Immature natural killer cell (primary cell): ENCODE measurements around the gene SEMA5A. TPM values are rescaled to one million over a fixed set of nuclear protein-coding genes. Genes with fewer than 3 reads are reported as not detected.
"Not testable (repeated sequence)": the region's sequence is repeated elsewhere in the genome, so short reads cannot be mapped to it uniquely, and the experiment has no call there.

Experiments used
- DNase-seq, 3 donors: peaks; one replicate each; pipeline ENCODE4 v3.0.0; 2022; ENCODE audit warnings: mixed read lengths in 1 of 3
- H3K27ac Mint-ChIP-seq, 6 donors: one replicate each; pipeline ENCODE4 v1.8.0; 2020; ENCODE audit warnings: mixed read lengths in 6 of 6, mild to moderate bottlenecking in 5 of 6, inconsistent platforms in 4 of 6, moderate library complexity in 3 of 6
- H3K27me3 Mint-ChIP-seq, 3 donors: one replicate each; pipeline ENCODE4 v1.8.0; 2020 to 2021; ENCODE audit warnings: low read depth in 3 of 3, mild to moderate bottlenecking in 3 of 3, mixed read lengths in 3 of 3, moderate library complexity in 3 of 3, inconsistent platforms in 1 of 3
- H3K36me3 Mint-ChIP-seq, 3 donors: one replicate each; pipeline ENCODE4 v1.8.0; 2020; ENCODE audit warnings: mixed read lengths in 3 of 3, inconsistent platforms in 2 of 3, mild to moderate bottlenecking in 2 of 3
- H3K4me1 Mint-ChIP-seq, 2 donors: one replicate each; pipeline ENCODE4 v1.8.0; 2020; ENCODE audit warnings: inconsistent platforms in 2 of 2, mild to moderate bottlenecking in 2 of 2, mixed read lengths in 2 of 2, moderate library complexity in 1 of 2
- H3K4me3 Mint-ChIP-seq, 5 donors: one replicate each; pipeline ENCODE4 v1.8.0; 2020; ENCODE audit warnings: mild to moderate bottlenecking in 5 of 5, mixed read lengths in 5 of 5, inconsistent platforms in 3 of 5, moderate library complexity in 3 of 5
- H3K9me3 Mint-ChIP-seq, 6 donors: one replicate each; pipeline ENCODE4 v1.8.0; 2020; ENCODE audit warnings: mild to moderate bottlenecking in 6 of 6, mixed read lengths in 6 of 6, inconsistent platforms in 4 of 6, moderate library complexity in 3 of 6
- polyA plus RNA-seq, 3 donors: library from polyadenylated mRNA; unstranded; fragments of 300-500 nt; fragmentation: Illumina TruSeq; gene quantifications; one replicate each; pipeline ENCODE4 v1.2.3, GENCODE V29; 2021

SEMA5A gene
- polyA plus RNA-seq, 3 donors from 2014 or later = 0.02 TPM; not detected in 2

DNA sequence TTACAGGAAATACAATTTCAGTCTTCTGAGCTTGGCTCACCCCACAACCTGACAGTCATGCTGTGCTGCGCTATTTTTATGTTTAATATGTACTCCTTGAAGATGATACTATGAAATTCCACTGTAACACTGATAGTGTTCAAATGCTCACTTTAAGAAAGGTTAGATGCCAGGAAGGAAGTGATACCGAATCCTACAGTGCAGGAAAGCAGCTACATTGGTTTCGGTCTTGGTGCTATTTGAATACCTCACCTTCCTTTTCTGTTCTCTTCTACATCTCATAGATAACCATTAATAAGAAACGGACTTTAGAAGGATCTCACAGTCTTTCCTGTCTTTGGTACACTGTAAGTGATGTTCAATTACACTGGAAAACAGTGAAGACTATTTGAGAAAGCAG lies 117.6 kb downstream of the SEMA5A start:
- Mint-ChIP-seq H3K4me1 (no peaks in the 10 kb centered on the region), H3K4me3 (no peak overlapping the region), H3K27me3 (peaks cover 0 to 2% (median 0%) of the 10 kb centered on the region in 3 donors), H3K36me3 (no peaks in the 10 kb centered on the region), H3K9me3 (peaks cover 0 to 7% (median 3%) of the 10 kb centered on the region in 6 donors), H3K27ac (no peak overlapping the region)
- no peak for DNase-seq

GRCh38 chr5:9425710-9426109 lies 120.2 kb downstream of the SEMA5A start:
- H3K27ac Mint-ChIP-seq = no peak overlapping the region
- H3K4me3 Mint-ChIP-seq = no peak overlapping the region
- DNase-seq = no peak
- no peaks in the 10 kb centered on the region for H3K4me1 Mint-ChIP-seq
- peaks cover 0 to 2% (median 0%) of the 10 kb centered on the region in 3 donors for H3K27me3 Mint-ChIP-seq
- no peaks in the 10 kb centered on the region for H3K36me3 Mint-ChIP-seq
- H3K9me3 Mint-ChIP-seq = peaks cover 0 to 9% (median 4%) of the 10 kb centered on the region in 6 donors

GRCh38 chr5:9423571-9423970 lies 122.3 kb downstream of the SEMA5A start:
- Mint-ChIP-seq H3K4me1 (no peaks in the 10 kb centered on the region), H3K4me3 (no peak overlapping the region), H3K27ac (no peak overlapping the region), H3K9me3 (peaks cover 7 to 19% (median 11%) of the 10 kb centered on the region in 6 donors), H3K36me3 (no peaks in the 10 kb centered on the region), H3K27me3 (peaks cover 0 to 2% (median 0%) of the 10 kb centered on the region in 3 donors)
- DNase-seq = no peak

- Mint-ChIP-seq H3K27ac (no peak overlapping the region), H3K4me3 (no peak overlapping the region), H3K4me1 (no peaks in the 10 kb centered on the region), H3K9me3 (peaks cover 10 to 21% (median 16%) of the 10 kb centered on the region in 6 donors), H3K27me3 (peaks cover 0 to 2% (median 0%) of the 10 kb centered on the region in 3 donors), H3K36me3 (no peaks in the 10 kb centered on the region)
- no peak for DNase-seq
Measured at GRCh38 chr5:9421884-9422283, 124.0 kb downstream of the SEMA5A start.

- Mint-ChIP-seq H3K36me3 (no peaks in the 10 kb centered on the region), H3K9me3 (peaks cover 10 to 21% (median 14%) of the 10 kb centered on the region in 6 donors), H3K27ac (no peak overlapping the region), H3K27me3 (peaks cover 0 to 2% (median 0%) of the 10 kb centered on the region in 3 donors), H3K4me3 (no peak overlapping the region), H3K4me1 (no peaks in the 10 kb centered on the region)
- no peak for DNase-seq
Measured at GRCh38 chr5:9419794-9420193, 126.1 kb downstream of the SEMA5A start.

GRCh38 chr5:9415566-9415965 lies 130.3 kb downstream of the SEMA5A start:
- Mint-ChIP-seq H3K9me3 (peaks cover 7 to 30% (median 11%) of the 10 kb centered on the region in 6 donors), H3K27me3 (peaks cover 0 to 2% (median 0%) of the 10 kb centered on the region in 3 donors), H3K4me3 (no peak overlapping the region), H3K4me1 (no peaks in the 10 kb centered on the region), H3K36me3 (no peaks in the 10 kb centered on the region), H3K27ac (no peak overlapping the region)
- no peak for DNase-seq

GRCh38 chr5:9415091-9415490 lies 130.8 kb downstream of the SEMA5A start:
- Mint-ChIP-seq H3K36me3 (no peaks in the 10 kb centered on the region), H3K9me3 (peaks cover 7 to 30% (median 12%) of the 10 kb centered on the region in 6 donors), H3K4me3 (no peak overlapping the region), H3K4me1 (no peaks in the 10 kb centered on the region), H3K27me3 (peaks cover 0 to 2% (median 0%) of the 10 kb centered on the region in 3 donors), H3K27ac (no peak overlapping the region)
- DNase-seq = no peak

DNA sequence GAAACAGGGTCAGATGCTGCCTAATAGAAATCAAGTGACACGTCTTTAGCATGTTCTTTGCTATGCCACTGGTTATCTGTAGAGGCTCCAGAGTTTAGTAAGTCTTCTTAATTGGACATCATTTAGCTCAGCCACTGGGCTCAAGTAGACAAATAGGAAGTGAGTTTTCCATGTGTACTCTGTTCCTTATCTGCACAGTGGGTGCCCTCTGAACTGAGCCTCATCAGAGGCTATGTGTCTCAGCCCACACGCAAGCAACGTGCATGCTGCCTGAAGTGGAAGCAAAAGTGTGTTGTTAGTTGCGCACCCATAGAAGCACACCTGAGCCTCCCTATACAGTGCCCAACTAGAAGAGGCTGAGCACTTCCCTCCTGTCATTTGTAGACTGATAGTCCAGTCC lies 134.7 kb downstream of the SEMA5A start:
- Mint-ChIP-seq H3K4me3 (no peak overlapping the region), H3K4me1 (no peaks in the 10 kb centered on the region), H3K27me3 (no peaks in the 10 kb centered on the region), H3K36me3 (no peaks in the 10 kb centered on the region), H3K9me3 (peaks cover 0 to 16% (median 7%) of the 10 kb centered on the region in 6 donors), H3K27ac (no peak overlapping the region)
- no peak for DNase-seq

GRCh38 chr5:9409413-9409960 lies 136.4 kb downstream of the SEMA5A start:
- DNase-seq = no peak
- no peak overlapping the region for H3K4me3 Mint-ChIP-seq
- no peaks in the 10 kb centered on the region for H3K36me3 Mint-ChIP-seq
- H3K27me3 Mint-ChIP-seq = peaks cover 0 to 4% (median 0%) of the 10 kb centered on the region in 3 donors
- no peaks in the 10 kb centered on the region for H3K4me1 Mint-ChIP-seq
- no peak overlapping the region for H3K27ac Mint-ChIP-seq
- peaks cover 0 to 20% (median 9%) of the 10 kb centered on the region in 6 donors for H3K9me3 Mint-ChIP-seq

DNA sequence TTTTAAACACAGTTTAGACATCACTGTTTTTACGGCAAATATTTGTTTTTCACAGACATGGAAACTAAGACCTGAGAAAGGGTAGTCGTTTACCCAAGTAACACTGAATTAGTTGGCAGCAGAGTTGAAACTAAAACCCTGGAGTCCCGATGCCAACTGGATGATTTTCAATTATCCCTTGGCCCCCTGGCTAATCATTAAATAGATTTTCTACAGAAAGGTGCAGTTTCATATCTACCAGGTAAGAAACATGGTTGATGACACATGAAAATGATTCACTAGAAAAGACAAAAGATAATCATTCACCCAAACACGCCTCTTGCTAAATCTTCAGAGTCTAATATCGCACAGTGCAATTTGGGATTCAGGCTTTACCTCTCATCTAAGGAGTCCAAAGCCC lies 136.9 kb downstream of the SEMA5A start:
- no peaks in the 10 kb centered on the region for H3K36me3 Mint-ChIP-seq
- peaks cover 0 to 4% (median 0%) of the 10 kb centered on the region in 3 donors for H3K27me3 Mint-ChIP-seq
- no peak for DNase-seq
- H3K27ac Mint-ChIP-seq = no peak overlapping the region
- H3K4me1 Mint-ChIP-seq = no peaks in the 10 kb centered on the region
- H3K9me3 Mint-ChIP-seq = peaks cover 0 to 20% (median 9%) of the 10 kb centered on the region in 6 donors
- H3K4me3 Mint-ChIP-seq = no peak overlapping the region

DNA sequence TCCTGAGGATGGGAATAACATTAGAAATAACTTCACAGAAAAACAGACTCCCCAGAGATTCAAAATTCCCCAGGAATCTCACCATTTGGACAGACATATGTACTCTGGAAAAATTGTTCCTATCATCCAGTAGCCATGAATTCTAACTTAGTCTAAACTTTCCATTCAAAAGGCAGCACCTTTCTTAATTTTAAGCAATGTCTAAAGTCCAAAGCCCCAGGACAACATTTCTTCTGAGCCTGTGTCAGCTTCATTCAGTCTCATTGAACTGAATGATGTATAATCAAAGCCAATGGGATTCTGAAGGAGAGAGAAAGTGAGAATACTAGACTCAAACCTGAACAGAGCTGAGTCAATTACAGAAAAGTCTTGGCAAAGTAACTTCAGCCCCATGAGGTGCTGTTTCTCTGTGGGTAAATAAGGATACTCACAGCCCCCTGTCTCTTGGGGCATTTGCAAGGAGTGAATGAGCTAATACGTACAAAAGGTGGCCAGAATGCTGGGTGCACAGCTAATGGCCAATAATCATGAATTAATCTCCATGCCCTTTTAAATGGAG lies 140.6 kb downstream of the SEMA5A start:
- Mint-ChIP-seq H3K4me3 (no peak overlapping the region), H3K27me3 (peaks cover 0 to 4% (median 0%) of the 10 kb centered on the region in 3 donors), H3K9me3 (peaks cover 4 to 24% (median 10%) of the 10 kb centered on the region in 6 donors), H3K36me3 (no peaks in the 10 kb centered on the region), H3K4me1 (no peaks in the 10 kb centered on the region), H3K27ac (no peak overlapping the region)
- DNase-seq = no peak

DNA sequence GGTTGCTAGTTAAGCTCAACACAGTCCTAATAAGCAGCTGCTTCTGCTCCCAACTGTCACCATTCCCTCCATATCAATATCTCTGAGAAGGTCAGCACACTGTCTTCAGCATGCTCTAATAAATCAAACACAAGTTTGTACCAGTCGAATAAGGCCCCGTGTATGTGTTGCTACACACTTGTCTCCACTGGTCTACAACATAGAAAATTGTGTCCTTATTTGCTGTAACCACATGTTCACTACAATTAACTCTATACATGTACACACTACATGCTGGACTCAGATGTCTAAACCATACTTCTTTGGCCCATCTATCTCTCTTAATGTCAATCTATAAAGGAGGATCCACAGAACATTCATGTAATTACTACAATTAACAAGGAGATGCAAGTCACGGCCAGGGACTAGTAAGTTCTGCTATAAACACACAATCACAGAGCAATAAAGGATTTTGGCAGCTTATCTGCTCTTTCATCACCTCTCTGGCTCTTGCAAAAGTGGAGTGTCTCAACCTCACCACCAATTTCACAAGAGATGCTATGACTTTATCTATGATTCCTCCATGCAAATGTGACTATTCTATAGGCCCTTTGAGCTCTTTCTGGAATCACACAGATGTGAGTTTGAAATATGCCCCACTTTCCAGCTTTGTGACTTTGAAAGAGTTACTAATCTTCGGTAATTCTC lies 143.9 kb downstream of the SEMA5A start:
- Mint-ChIP-seq H3K4me3 (no peak overlapping the region), H3K4me1 (no peaks in the 10 kb centered on the region), H3K36me3 (no peaks in the 10 kb centered on the region), H3K27me3 (peaks cover 0 to 4% (median 0%) of the 10 kb centered on the region in 3 donors), H3K9me3 (peaks cover 7 to 18% (median 11%) of the 10 kb centered on the region in 6 donors), H3K27ac (no peak overlapping the region)
- DNase-seq = no peak

GRCh38 chr5:9399783-9400182 lies 146.1 kb downstream of the SEMA5A start:
- not testable (repeated sequence) for H3K4me3 Mint-ChIP-seq, H3K27ac Mint-ChIP-seq, DNase-seq, H3K36me3 Mint-ChIP-seq, H3K27me3 Mint-ChIP-seq, H3K4me1 Mint-ChIP-seq
- H3K9me3 Mint-ChIP-seq = peaks cover 5 to 26% (median 13%) of the 10 kb centered on the region in 6 donors

DNA sequence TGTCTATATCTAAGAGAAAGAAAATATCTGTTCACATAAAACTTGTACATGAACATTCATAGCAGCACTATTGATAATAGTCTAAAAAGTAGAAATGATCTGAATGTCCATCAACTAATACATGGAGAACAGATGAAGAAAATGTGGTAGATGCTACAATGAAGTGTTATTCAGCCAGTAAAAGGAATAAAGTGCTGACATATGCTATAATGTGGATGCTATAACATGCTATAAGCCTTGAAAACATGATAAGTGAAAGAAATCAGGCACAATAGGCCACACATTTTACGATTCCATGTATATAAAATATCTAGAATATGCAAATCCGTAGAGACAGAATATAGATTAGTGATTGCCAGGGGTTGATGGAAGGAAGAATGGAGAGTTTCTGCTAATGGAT lies 146.8 kb downstream of the SEMA5A start:
- H3K36me3 Mint-ChIP-seq = no peaks in the 10 kb centered on the region
- no peak overlapping the region for H3K27ac Mint-ChIP-seq
- peaks cover 5 to 26% (median 13%) of the 10 kb centered on the region in 6 donors for H3K9me3 Mint-ChIP-seq
- no peak for DNase-seq
- H3K27me3 Mint-ChIP-seq = no peaks in the 10 kb centered on the region
- no peaks in the 10 kb centered on the region for H3K4me1 Mint-ChIP-seq
- no peak overlapping the region for H3K4me3 Mint-ChIP-seq
